ENCODE results near the gene STARD13.
A peak's percentile ranks its signal among the peaks of the same experiment; 100 is the strongest.

Gene STARD13

DNA sequence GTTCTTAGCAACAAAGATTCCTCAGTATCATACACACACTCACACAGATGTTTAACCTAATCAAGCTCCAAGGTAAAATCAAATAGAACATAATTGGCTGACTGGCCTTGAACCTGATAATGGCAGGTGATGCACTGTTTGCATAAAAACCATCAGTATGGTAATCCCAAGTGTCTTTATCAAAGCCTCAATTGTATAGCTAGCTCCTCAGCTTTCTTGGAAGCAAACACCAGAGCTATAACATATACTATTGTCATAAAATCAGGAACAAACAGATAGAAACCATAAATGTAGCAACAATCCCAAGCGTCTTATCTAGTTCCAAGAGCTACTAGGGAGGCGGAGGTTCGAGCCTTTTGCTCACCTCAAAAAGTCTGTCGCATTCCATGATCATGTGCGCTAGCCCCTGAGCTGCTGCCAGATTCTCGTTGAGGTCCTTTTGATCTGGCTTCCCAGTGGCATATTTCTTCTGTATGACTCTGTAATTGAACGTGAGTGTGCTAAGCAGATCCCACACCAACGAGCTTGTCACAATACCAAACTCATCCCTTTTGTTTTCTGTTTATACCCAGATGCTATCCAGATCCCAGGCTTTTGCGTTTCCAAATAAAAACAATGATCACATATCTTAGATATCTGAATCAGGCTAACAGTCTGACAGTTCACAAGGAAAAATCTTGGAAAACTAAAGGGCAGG lies 174.0 kb downstream of the STARD13 start:
- DNase-seq, result no peak

DNA sequence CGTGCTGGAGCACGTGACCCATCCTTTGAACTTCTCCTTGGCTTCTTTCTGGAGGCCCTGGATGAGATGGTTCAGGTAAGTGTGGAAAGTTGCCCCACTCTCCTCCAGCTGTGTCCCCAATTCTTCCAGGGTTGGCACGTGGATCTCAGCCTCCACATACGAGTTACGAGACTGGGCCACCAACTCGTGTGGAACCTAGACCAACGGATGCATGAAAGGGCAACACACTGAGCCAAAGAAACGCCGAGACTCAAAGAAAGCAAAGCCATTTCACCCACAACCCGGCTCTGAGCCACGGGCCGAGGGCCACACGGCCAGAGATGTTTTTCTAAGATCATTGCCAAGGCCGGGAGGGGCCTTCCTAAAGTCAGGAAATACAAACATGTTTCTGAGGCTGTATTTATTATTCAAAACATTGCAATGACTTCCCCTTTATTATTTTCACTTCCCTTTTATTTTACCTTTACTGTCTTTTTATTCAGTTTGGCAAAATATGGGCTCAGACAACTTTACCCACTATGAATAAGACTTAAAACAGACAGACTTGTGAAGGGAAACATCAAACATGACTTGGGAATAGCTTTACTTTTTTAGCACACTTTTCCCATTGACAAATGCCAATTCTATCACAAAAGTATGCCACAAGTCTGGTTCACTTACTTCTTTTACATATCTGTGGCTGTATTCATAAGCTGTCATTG lies 174.7 kb downstream of the STARD13 start:
- DNase-seq, result no peak

DNA sequence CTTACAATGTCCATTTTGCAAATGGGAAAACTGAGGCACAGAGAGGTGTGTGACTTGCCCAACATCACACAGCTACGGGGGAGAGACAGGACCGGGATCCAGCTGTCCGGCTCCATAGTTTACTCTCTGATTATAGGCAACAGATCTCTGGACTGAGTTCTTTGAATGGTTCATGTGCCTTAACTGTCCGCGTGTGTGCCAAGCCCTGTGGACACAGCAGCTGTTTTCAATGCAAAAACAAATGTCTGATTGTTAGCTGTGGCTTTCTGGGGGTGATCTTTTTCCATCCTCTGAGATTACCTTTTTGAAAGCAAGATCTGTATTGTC lies 175.2 kb downstream of the STARD13 start:
- no peak for DNase-seq

GRCh38 chr13:33109801-33110200 lies 175.8 kb downstream of the STARD13 start:
- no peak for DNase-seq

- no peak for DNase-seq
Observed at GRCh38 chr13:33109271-33109697, 176.3 kb downstream of the STARD13 start.

- DNase-seq, result no peak
Observed at GRCh38 chr13:33108620-33109019, 176.9 kb downstream of the STARD13 start.

DNA sequence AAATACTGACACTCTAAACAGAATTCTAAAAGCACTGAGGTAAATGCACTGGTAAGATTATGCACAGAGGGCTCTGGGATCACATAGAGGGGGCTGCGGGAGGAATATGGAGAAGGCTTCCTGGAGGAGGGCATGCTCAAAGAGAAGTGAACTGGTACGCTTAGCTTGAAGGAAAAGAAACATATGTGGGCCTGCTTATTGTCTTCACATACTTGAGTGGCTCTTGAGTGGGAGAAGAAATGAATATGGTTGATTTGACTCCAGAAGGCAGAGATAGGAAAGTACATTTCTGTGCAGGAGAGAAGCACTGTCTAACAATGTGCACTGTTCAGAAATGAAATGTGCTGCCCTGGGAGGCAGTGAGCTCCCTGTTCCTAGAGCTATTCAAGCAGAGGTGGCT lies 178.2 kb downstream of the STARD13 start:
- DNase-seq, result no peak

GRCh38 chr13:33106656-33107360 lies 178.7 kb downstream of the STARD13 start:
- no peak for DNase-seq

DNA sequence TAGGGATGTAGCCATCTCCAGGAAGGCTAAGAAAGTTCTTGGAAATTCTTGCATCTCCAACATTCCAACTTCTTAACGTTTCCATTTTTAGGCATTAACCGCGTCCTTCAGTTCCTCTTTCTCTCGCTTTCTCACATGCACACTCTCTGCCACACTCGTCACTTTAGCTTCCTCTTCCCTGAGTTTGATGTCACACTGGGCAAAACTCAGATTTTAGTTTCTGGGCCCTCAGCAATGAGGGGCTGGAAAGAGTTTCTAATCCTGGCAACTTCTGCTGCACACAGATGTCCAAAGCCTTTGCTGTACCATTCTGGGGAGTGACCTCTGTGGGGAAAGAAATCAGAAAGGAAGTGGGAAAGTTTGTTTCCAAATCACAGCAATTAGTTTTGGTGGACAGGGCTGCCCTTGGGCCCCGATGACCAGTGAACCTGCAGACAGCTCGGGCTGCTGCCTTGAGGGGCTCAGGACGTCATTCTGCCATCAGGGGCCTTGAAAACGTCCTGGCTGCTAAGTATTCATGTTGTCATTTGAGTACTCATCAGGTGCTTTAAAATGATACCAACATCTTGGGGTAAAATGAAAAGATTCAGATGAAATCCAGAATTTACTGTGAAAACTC lies 180.1 kb downstream of the STARD13 start:
- DNase-seq, result no peak

DNA sequence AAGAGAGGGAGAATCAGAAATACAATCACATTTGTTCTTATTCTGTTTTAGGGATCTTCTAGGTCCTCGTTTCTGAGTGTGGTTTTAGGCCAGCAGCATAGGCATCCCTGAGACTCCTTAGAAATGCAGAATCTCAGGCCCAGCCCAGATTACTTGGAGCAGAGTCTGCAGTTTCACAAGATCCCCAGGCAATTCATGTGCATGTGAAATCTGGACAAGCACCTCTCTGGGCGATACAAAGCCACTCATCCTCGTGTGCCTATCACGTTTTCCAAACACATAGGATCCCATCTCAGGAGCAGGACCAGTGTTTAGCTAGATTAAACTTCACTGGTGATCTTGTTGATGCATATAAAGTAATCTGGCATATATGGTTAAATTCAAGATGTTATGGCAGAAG lies 182.1 kb downstream of the STARD13 start:
- DNase-seq, result no peak

- no peak for DNase-seq
Observed at GRCh38 chr13:33101835-33102234, 183.7 kb downstream of the STARD13 start.

- no peak for DNase-seq
Observed at GRCh38 chr13:33100886-33101285, 184.7 kb downstream of the STARD13 start.

DNA sequence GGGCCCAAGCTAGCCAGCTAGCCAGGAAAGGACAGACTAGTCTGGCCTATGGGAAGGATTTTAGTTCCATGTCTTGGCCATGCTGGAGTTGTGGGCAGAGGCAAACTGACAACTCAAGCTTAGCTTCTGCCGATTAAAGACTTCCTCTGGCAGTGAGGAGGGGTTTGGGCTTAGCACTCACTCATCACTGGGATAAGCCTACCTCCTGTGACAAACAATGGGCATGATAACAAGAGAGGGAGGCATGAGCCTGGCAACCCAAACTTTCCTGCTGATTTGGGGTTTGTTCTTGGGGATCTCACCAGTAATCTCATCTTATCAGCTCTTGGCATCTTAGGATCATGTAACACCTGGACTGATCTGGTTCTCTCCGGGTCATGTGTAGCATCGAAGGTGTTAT lies 185.7 kb downstream of the STARD13 start:
- DNase-seq, result no peak

- no peak for DNase-seq
Observed at GRCh38 chr13:33096886-33097605, 188.5 kb downstream of the STARD13 start.

- DNase-seq, result no peak
Observed at GRCh38 chr13:33092073-33092987, 193.2 kb downstream of the STARD13 start.

DNA sequence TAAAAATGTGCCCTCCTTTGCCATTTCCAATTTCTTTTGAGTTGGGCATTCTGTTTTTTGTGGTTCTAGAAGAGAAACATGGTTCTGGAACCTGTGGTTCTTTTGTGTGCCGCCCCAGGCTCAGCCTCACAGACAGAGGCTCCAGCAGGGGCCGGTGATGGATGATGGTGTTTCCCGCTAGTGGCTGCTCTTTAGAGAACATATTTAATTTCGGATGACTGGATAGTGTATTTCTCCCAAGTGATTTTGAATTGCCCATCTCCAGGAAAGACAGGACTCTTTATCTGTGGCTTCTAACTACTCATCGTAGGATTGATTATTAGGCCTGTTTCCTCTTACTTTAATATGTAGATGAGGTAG lies 194.2 kb downstream of the STARD13 start:
- DNase-seq, result no peak

DNA sequence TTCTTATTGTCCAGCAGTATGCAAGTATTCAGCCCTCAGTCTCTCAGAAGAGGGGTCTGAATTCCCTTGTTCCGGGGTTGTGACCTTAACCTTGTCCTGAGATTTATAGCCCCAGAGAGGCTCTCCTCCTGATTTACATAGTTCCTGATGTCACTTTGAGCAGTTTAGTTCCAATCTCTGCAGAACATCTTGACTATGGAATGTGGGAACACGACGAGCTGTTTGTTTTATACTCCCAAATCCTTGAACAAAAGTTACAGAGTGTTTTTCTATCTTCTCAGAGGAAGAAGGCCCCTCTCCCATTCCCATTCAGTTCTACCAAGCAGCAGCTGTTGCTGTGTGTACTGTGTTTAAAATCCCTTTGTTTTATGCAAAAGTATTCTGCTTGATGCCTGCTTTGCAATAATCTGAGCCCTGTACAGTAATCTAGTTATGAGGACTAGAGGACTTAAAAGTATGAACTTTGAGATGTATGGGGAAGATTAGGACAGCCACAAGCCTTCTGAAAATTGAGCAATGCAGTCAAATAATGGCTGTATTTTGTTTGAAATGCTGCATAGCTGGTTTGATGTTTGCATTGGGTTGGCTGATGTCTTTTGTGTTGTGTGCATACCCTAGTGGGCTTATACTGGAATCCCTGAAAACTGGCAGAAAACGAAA lies 194.7 kb downstream of the STARD13 start:
- peak in 1 of 5 experiments; percentile 57 for DNase-seq

GRCh38 chr13:33089311-33089710 lies 196.2 kb downstream of the STARD13 start:
- no peak for DNase-seq

GRCh38 chr13:33087790-33088189 lies 197.8 kb downstream of the STARD13 start:
- DNase-seq, result peak in 1 of 5 experiments; percentile 19

GRCh38 chr13:33087091-33087490 lies 198.5 kb downstream of the STARD13 start:
- no peak for DNase-seq

- no peak for DNase-seq
Observed at GRCh38 chr13:33083054-33083453, 202.5 kb downstream of the STARD13 start.

All from T-helper 2 cell (primary cell).